Astrocyte of the spinal cord (primary cell): ENCODE data around the gene PRKACG.

ENCODE experiments used
- DNase-seq: peaks from one replicate; pipeline ENCODE4 v3.0.0; 2011; ENCODE audit warnings: low read depth, low spot score
- H3K4me3 ChIP-seq: 2 replicates; pipeline ENCODE4 v1.5.1; 2011; ENCODE audit warnings: low read depth, mild to moderate bottlenecking, low read length, moderate library complexity
- in situ Hi-C: cut with HindIII; loops from 2 replicates; pipeline ENCODE4 v1.10.0; 2017; ENCODE audit warnings: low sequenced_read_pairs
- TF ChIP-seq, protein P1 (sequence below): IDR thresholded peaks from 2 replicates; pipeline ENCODE4 v1.5.1; 2012; ENCODE audit warnings: low read depth, mild to moderate bottlenecking, low read length, inconsistent platforms

The PRKACG gene

DNA sequence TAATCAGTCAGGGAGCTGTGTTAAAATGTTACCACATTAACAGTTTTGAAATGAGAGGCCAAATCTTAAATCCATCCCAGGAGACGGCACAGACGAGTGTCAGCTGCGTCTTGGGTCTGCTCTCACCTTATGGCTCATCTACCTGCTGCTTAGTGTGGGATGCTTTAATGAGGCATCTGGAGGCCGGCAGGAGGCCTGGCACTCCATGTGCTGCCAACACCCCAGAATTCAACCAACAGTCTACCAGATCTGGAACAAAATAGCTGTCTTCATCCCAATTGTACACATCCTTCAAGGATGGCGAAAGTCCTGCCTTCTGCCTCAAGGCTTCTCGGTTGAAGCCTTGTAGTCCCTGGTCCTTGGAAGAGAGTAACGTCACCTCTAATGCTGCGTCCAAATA, 12.0 kb downstream of the PRKACG start:
- TF ChIP-seq, protein P1, sequence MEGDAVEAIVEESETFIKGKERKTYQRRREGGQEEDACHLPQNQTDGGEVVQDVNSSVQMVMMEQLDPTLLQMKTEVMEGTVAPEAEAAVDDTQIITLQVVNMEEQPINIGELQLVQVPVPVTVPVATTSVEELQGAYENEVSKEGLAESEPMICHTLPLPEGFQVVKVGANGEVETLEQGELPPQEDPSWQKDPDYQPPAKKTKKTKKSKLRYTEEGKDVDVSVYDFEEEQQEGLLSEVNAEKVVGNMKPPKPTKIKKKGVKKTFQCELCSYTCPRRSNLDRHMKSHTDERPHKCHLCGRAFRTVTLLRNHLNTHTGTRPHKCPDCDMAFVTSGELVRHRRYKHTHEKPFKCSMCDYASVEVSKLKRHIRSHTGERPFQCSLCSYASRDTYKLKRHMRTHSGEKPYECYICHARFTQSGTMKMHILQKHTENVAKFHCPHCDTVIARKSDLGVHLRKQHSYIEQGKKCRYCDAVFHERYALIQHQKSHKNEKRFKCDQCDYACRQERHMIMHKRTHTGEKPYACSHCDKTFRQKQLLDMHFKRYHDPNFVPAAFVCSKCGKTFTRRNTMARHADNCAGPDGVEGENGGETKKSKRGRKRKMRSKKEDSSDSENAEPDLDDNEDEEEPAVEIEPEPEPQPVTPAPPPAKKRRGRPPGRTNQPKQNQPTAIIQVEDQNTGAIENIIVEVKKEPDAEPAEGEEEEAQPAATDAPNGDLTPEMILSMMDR = no peak
- in situ Hi-C loops = no loop called here
- DNase-seq = no peak
- H3K4me3 ChIP-seq = no peak overlapping the region

DNA sequence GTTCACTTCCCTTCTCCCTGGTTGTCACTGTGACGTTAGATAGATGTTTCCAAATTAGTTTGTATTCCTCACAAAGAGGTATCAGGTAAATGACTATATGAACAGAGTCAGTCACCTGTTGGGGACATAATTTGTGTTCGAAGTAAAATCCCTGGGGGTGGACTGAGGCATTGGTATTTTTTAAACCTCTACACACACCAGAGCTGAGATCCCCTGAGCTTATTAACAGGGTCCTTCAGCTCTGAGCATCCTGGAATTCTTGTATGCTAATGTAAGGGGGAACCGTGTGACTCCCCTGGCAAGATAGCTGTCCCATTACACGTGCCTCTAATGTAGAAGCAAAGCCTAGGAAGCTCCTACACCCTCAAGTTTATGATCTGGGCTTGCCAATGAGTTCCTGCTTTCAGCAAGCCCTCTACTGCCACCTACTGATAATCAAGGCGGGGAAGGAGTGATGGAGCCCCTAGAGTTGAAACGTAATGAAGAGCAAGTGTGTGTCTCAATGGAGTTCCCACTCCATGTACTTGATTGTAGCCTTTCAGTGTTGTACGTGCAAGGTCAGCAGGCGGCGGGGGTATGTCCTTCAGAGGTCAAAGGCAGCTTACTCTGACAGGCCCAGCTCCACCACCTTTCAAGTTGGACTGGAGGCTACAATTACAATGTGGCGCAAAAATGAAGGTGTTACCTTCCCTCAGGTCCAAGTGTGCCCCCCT, 14.4 kb downstream of the PRKACG start:
- in situ Hi-C loops = no loop called here
- TF ChIP-seq, protein P1 = peak; percentile 90
- H3K4me3 ChIP-seq = no peak overlapping the region
- DNase-seq = peak; percentile 59

DNA sequence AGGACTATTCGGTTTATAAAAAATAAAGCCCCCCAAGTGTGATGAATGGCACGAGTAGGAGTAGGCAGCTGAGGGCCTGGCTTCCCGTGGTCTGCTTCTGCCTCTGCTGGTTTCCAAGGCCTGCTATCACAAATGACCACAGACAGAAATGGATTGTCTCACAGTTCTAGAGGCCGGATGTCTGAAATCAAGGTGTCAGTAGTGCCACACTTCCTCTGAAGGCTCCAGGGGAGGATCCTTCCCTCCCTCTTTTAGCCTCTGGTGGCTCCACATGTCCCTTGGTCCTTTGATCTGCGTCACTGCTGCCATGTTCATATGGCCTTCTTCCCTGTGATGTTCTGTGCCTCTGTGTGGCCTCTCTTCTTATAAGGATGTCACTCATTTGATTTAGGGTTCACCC, 15.1 kb downstream of the PRKACG start:
- H3K4me3 ChIP-seq = no peak overlapping the region
- DNase-seq = no peak
- TF ChIP-seq, protein P1 = no peak
- in situ Hi-C loops = no loop called here

DNA sequence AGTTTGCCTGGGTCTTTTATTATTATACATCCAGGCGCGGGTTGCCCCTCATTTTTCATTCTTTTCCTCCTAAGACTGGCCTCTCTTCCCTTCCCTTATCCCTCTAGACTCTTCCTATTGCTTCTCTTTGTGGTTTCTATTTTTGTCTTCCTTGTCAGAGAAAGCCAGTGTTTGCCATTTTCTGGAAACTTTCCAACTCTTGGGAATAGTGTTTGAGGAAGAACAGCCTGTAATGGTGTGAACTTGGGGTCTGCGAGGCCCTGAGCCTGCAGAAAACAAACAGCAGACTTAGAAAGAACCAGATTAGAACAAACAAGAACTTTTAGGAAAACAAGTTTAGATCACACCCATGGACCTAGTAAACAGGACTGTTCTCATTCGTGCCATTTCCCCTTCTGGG, 15.5 kb downstream of the PRKACG start:
- no peak for DNase-seq
- no peak overlapping the region for H3K4me3 ChIP-seq
- TF ChIP-seq, protein P1 = no peak
- in situ Hi-C loops = no loop called here

DNA sequence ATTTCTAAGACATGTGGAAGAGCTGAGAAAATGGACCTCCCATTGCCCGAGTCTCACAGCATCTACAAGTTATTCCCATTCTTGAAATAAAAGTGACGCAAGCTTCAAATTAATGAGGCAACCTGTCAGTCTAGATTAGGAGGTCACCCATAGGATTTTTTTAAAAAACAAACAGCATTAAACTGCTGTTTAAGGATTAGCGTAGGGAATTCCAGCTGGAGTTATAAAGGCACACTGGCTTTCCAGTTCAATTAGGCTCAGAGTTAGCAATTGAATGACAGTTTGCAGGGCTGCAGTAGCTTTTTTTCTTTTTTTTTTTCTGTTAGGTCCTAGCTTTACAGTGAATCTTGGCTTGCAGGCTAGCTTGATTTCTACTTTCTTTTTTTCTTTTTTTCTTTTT, 16.2 kb downstream of the PRKACG start:
- in situ Hi-C loops = no loop called here
- TF ChIP-seq, protein P1 = no peak
- DNase-seq = no peak
- H3K4me3 ChIP-seq = no peak overlapping the region

DNA sequence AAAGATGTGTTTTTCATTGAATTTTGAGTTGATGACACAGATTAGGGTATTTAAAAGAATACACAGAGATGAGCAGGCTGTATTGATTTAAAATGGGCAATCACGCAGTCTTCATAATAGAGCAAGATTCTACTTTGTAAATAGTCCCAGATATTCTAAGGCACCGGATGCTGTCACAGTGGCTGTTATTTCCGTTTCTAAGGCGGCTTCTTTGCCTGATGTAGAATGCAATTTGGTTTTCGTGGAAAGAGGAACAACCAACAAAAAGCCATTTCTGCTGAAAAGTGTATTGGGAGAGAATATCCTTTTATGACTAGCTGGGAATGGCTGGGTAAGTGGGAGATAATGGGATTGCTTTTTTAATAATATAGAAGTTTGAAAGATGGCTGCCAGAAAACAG, 17.5 kb downstream of the PRKACG start:
- DNase-seq = no peak
- TF ChIP-seq, protein P1 = no peak
- in situ Hi-C loops = no loop called here
- H3K4me3 ChIP-seq = no peak overlapping the region
